Neural progenitor cell (in vitro differentiated cells): ENCODE results near the gene THRB.

Experiments used
- CTCF ChIP-seq: fragments of 200-600 bp; sonication (generic); IDR thresholded peaks from 2 replicates; pipeline ENCODE4 v1.5.1; 2017; ENCODE audit warnings: antibody characterized with exemption, mild to moderate bottlenecking
- EZH2 ChIP-seq: fragments of 200-600 bp; sonication (generic); IDR thresholded peaks from 2 replicates; pipeline ENCODE4 v1.6.1; 2017; ENCODE audit warnings: antibody characterized with exemption, mild to moderate bottlenecking, moderate library complexity
- EZH2phosphoT487 ChIP-seq: fragments of 200-600 bp; sonication (generic); IDR thresholded peaks from 2 replicates; pipeline ENCODE4 v1.6.1; 2017; ENCODE audit warnings: antibody characterized with exemption

- TF ChIP-seq EZH2 (no peak), CTCF (no peak), EZH2phosphoT487 (no peak)
Measured at GRCh38 chr3:24340966-24341365, 153.7 kb downstream of the THRB start.
